Inflammatory macrophage (primary cell): ENCODE measurements around the gene CNIH4.
"Not testable (repeated sequence)": the region's sequence is repeated elsewhere in the genome, so short reads cannot be mapped to it uniquely, and the experiment has no call there.

Experiments
- DNase-seq, 2 donors: peaks; one replicate each; pipeline ENCODE4 v3.0.0-alpha.2; 2020 to 2022

Gene CNIH4

GRCh38 chr1:224349716-224350115 is 7.0 kb upstream of the CNIH4 start:
- not testable (repeated sequence) for DNase-seq

GRCh38 chr1:224352436-224353085 is 4.1 kb upstream of the CNIH4 start:
- DNase-seq = not testable (repeated sequence)

- no peak for DNase-seq
These were observed 2.4 kb upstream of the CNIH4 start for GRCh38 chr1:224353975-224354925.

- DNase-seq = peak; percentile 88 to 96
These were observed 996 bp downstream of the CNIH4 start for GRCh38 chr1:224357626-224358124.

- DNase-seq = peak; percentile 65 to 82
These were observed 1.6 kb downstream of the CNIH4 start for GRCh38 chr1:224358237-224358636.

GRCh38 chr1:224359207-224359606 is 2.5 kb downstream of the CNIH4 start:
- DNase-seq = no peak

GRCh38 chr1:224368409-224368808 is 11.7 kb downstream of the CNIH4 start:
- DNase-seq = no peak

GRCh38 chr1:224373008-224373590 is 16.4 kb downstream of the CNIH4 start:
- DNase-seq = no peak

GRCh38 chr1:224375059-224375458 is 18.4 kb downstream of the CNIH4 start:
- DNase-seq = no peak

- peak in 1 of 2 donors; percentile 25 for DNase-seq
These were observed 21.0 kb downstream of the CNIH4 start for GRCh38 chr1:224377676-224378006.

- DNase-seq = peak; percentile 23 to 26
These were observed 22.4 kb downstream of the CNIH4 start for GRCh38 chr1:224378855-224379631.

- DNase-seq = peak; percentile 86 to 89
These were observed 23.3 kb downstream of the CNIH4 start for GRCh38 chr1:224380003-224380402.

GRCh38 chr1:224381880-224382548 is 25.3 kb downstream of the CNIH4 start:
- DNase-seq = no peak

- peak; percentile 22 to 49 for DNase-seq
These were observed 26.5 kb downstream of the CNIH4 start for GRCh38 chr1:224383218-224383617.

GRCh38 chr1:224387302-224387912 is 30.7 kb downstream of the CNIH4 start:
- no peak for DNase-seq

GRCh38 chr1:224387943-224388342 is 31.3 kb downstream of the CNIH4 start:
- no peak for DNase-seq

- DNase-seq = no peak
These were observed 33.8 kb downstream of the CNIH4 start for GRCh38 chr1:224390517-224390916.

- DNase-seq = no peak
These were observed 36.0 kb downstream of the CNIH4 start for GRCh38 chr1:224392411-224393249.

GRCh38 chr1:224393294-224393693 is 36.6 kb downstream of the CNIH4 start:
- DNase-seq = no peak

- DNase-seq = no peak
These were observed 43.2 kb downstream of the CNIH4 start for GRCh38 chr1:224399887-224400286.
